B cell (primary cell): ENCODE data around the gene LIFR. TPM values are rescaled to one million over a fixed set of nuclear protein-coding genes. Genes with fewer than 3 reads are reported as not detected.

Source experiments
- ATAC-seq: fragments of 200-7000 bp; cut with Tn5 transposase; one replicate; pipeline ENCODE4 v1.10.0; 2021; ENCODE audit warnings: low read depth, mild to moderate bottlenecking, moderate number of reproducible peaks, moderate library complexity
- CTCF ChIA-PET: fragments of 350-600 bp; sonication (Branson Sonifier 250); formaldehyde crosslinking; loops from one replicate; lab custom pipeline; 2021; ENCODE audit warnings: antibody characterized with exemption, inconsistent platforms; lab: Charles Lee
- POLR2A ChIA-PET: fragments of 350-600 bp; sonication (Branson Sonifier 250); formaldehyde crosslinking; loops from one replicate; lab custom pipeline; 2021; ENCODE audit warnings: antibody characterized with exemption; lab: Charles Lee
- DNase-seq: peaks from one replicate; pipeline ENCODE4 v3.0.0; 2013
- H2AFZ ChIP-seq: 2 replicates; pipeline ENCODE4 v1.6.1; 2012; ENCODE audit warnings: mild to moderate bottlenecking, low read depth, low read length; ENCODE audit not compliant: insufficient read depth, poor library complexity, severe bottlenecking
- H3K27ac ChIP-seq, 2 donors: 1 replicate in 1 of 2; 2 replicates in 1 of 2; pipeline ENCODE4 v1.5.1; 2012 to 2013; ENCODE audit warnings: low read length in 2 of 2, mild to moderate bottlenecking in 2 of 2, moderate library complexity in 1 of 2
- H3K27me3 ChIP-seq, 4 experiments: fragments of 200-600 bp in 1 of 4; sonication (generic) in 1 of 4; replicated peaks in 1 of 4; 1 replicate in 2 of 4; 2 replicates in 2 of 4; pipeline versions ENCODE4 v1.6.1 to v1.7.0; 2013 to 2016; ENCODE audit warnings: low read length in 3 of 4, mild to moderate bottlenecking in 2 of 4, mixed read lengths in 1 of 4, moderate library complexity in 1 of 4; ENCODE audit not compliant: insufficient read depth in 4 of 4, control insufficient read depth in 3 of 4; ENCODE audit errors: control extremely low read depth in 1 of 4
- H3K36me3 ChIP-seq, 2 experiments: replicated peaks in 1 of 2; 1 replicate in 1 of 2; 2 replicates in 1 of 2; pipeline versions ENCODE4 v1.6.1 to v1.7.1; 2013; ENCODE audit warnings: low read length in 1 of 2; ENCODE audit not compliant: insufficient read depth in 2 of 2, control insufficient read depth in 1 of 2; ENCODE audit errors: control extremely low read depth in 1 of 2, extremely low read depth in 1 of 2
- H3K4me1 ChIP-seq, 2 donors: fragments of 200-600 bp in 1 of 2; sonication (generic) in 1 of 2; 1 replicate in 1 of 2; 2 replicates in 1 of 2; pipeline versions ENCODE4 v1.5.1 to v1.6.1; 2013 to 2017; ENCODE audit warnings: low read length in 2 of 2; ENCODE audit not compliant: control insufficient read depth in 2 of 2, insufficient read depth in 2 of 2
- H3K4me2 ChIP-seq: replicated peaks from 2 replicates; pipeline ENCODE3; 2012; ENCODE audit warnings: mild to moderate bottlenecking, low read depth, low read length; ENCODE audit not compliant: poor library complexity, severe bottlenecking
- H3K4me3 ChIP-seq, 5 experiments: fragments of 200-600 bp in 1 of 5; sonication (generic) in 1 of 5; 1 replicate in 3 of 5; 2 replicates in 2 of 5; pipeline versions ENCODE4 v1.5.1 to v1.7.0; 2011 to 2016; ENCODE audit warnings: low read length in 4 of 5, mild to moderate bottlenecking in 4 of 5, low read depth in 2 of 5, control low read depth in 1 of 5, moderate library complexity in 1 of 5; ENCODE audit not compliant: insufficient read depth in 1 of 5; ENCODE audit errors: control extremely low read depth in 1 of 5, extremely low read depth in 1 of 5
- H3K79me2 ChIP-seq: fragments of 200-600 bp; sonication (generic); one replicate; pipeline ENCODE4 v1.6.0; 2016; ENCODE audit warnings: low read length; ENCODE audit not compliant: control insufficient read depth, insufficient read depth
- H3K9ac ChIP-seq: fragments of 200-600 bp; sonication (generic); 2 replicates; pipeline ENCODE4 v1.6.1; 2017; ENCODE audit warnings: mild to moderate bottlenecking, low read length, moderate library complexity
- H3K9me3 ChIP-seq, 3 donors: one replicate each; pipeline versions ENCODE4 v1.6.1 to v1.7.1; 2013; ENCODE audit warnings: low read length in 2 of 3; ENCODE audit not compliant: control insufficient read depth in 2 of 3, insufficient read depth in 1 of 3; ENCODE audit errors: control extremely low read depth in 1 of 3
- H4K20me1 ChIP-seq: 2 replicates; pipeline ENCODE4 v1.6.0; 2012; ENCODE audit warnings: mild to moderate bottlenecking, low read length; ENCODE audit not compliant: insufficient read depth, control insufficient read depth, poor library complexity, severe bottlenecking
- H3K27ac Mint-ChIP-seq: one replicate; pipeline ENCODE4 v1.8.0; 2021; ENCODE audit warnings: mixed read lengths
- H3K27me3 Mint-ChIP-seq: one replicate; pipeline ENCODE4 v1.8.0; 2021; ENCODE audit warnings: mixed read lengths
- H3K4me1 Mint-ChIP-seq: one replicate; pipeline ENCODE4 v1.8.0; 2021; ENCODE audit warnings: mixed read lengths
- H3K4me3 Mint-ChIP-seq: one replicate; pipeline ENCODE4 v1.8.0; 2021; ENCODE audit warnings: mixed read lengths
- H3K9me3 Mint-ChIP-seq: one replicate; pipeline ENCODE4 v1.8.0; 2022; ENCODE audit warnings: mixed read lengths; ENCODE audit not compliant: insufficient read depth
- CTCF ChIP-seq: fragments of 200-600 bp; IDR thresholded peaks from one replicate; pipeline ENCODE4 v1.8.0; 2022; ENCODE audit warnings: antibody characterized with exemption, mild to moderate bottlenecking
- EZH2 ChIP-seq: IDR thresholded peaks from 2 replicates; pipeline ENCODE4 v1.6.1; 2012; ENCODE audit warnings: borderline replicate concordance, low read depth, mild to moderate bottlenecking, moderate library complexity, low read length; ENCODE audit not compliant: insufficient read depth, poor library complexity, severe bottlenecking
- WGBS: methylation state at CpG from one replicate; pipeline ENCODE4 v1.1.5; 2013; ENCODE audit warnings: missing lambda C conversion rate; ENCODE audit not compliant: insufficient coverage; 5-methylcytosine and 5-hydroxymethylcytosine counted together
- intact Hi-C: fragments of 100-400 bp; cut with micrococcal nuclease; formaldehyde crosslinking; loops from one replicate; pipeline ENCODE4 v1.10.0; 2022
- polyA plus RNA-seq: library from polyadenylated mRNA; depleted of rRNA; stranded (reverse); fragments of >200 nt; gene quantifications from 2 replicates; pipeline ENCODE4 v1.2.3, GENCODE V29; 2012
- total RNA-seq, 2 donors: library from RNA; stranded (reverse); fragments of 120-200 nt in 1 of 2; gene quantifications; 1 replicate in 1 of 2; 2 replicates in 1 of 2; pipeline versions ENCODE4 v1.2.3 to v1.2.4, GENCODE V29; 2013 to 2022

Gene LIFR
- total and polyA plus RNA-seq, 2 donors (not counting 1 experiment from before 2014, with no cell fraction given) = not detected

- no peaks in the 10 kb centered on the region for H3K9me3 Mint-ChIP-seq
Observed at GRCh38 chr5:38582975-38583319, 26.5 kb upstream of the LIFR start.

More at GRCh38 chr5:38582975-38583319, 26.5 kb upstream of the LIFR start:
- Histone ChIP-seq H3K27me3 (peaks cover 0 to 5% (median 3%) of the 10 kb centered on the region in 4 experiments), H3K9ac (no peak overlapping the region), H3K4me1 (no peaks in the 10 kb centered on the region), H3K4me2 (no peak overlapping the region), H3K9me3 (no peaks in the 10 kb centered on the region), H4K20me1 (no peaks in the 10 kb centered on the region), H3K27ac (no peak overlapping the region), H3K4me3 (no peak overlapping the region), H3K79me2 (no peaks in the 10 kb centered on the region), H3K36me3 (no peaks in the 10 kb centered on the region), H2AFZ (no peak overlapping the region)
- H3K27me3 Mint-ChIP-seq = peaks cover 29% of the 10 kb centered on the region
- H3K4me1 Mint-ChIP-seq = no peaks in the 10 kb centered on the region
- no CpG with 5 or more reads among the region's 5 CpGs for WGBS
- ChIA-PET CTCF (no interaction called here), POLR2A (no interaction called here)
- intact Hi-C loops = no loop called here
- no peak for TF ChIP-seq EZH2
- TF ChIP-seq CTCF = no peak
- no peak overlapping the region for H3K27ac Mint-ChIP-seq
- no peak for ATAC-seq
- no peak for DNase-seq
- H3K4me3 Mint-ChIP-seq = no peak overlapping the region
